Stimulated activated naive B cell treated with anti-CD40 and anti-IgM and Interleukin-4, amounts not matched to agents 10 μg/mL and 1 μg/mL and 100 μg/mL, for 72 hours (primary cell): Measurements from ENCODE around the gene CFAP299.
"Not testable (repeated sequence)": the region's sequence is repeated elsewhere in the genome, so short reads cannot be mapped to it uniquely, and the experiment has no call there.

Source experiments
- ATAC-seq, 2 donors: fragments of 150-1000 bp; cut with Tn5 transposase; replicated peaks; 2 replicates each; pipeline ENCODE4 v1.10.0; 2021; ENCODE audit warnings: moderate library complexity in 1 of 2
- DNase-seq: peaks from one replicate; pipeline ENCODE4 v3.0.0; 2021
- H3K27ac Mint-ChIP-seq: one replicate; pipeline ENCODE4 v1.8.0; 2022; ENCODE audit warnings: mild to moderate bottlenecking, mixed read lengths
- H3K27me3 Mint-ChIP-seq, 2 donors: one replicate each; pipeline ENCODE4 v1.8.0; 2022; ENCODE audit warnings: mixed read lengths in 2 of 2
- H3K36me3 Mint-ChIP-seq, 2 donors: one replicate each; pipeline ENCODE4 v1.8.0; 2022; ENCODE audit warnings: mixed read lengths in 2 of 2, mild to moderate bottlenecking in 1 of 2
- H3K4me1 Mint-ChIP-seq, 2 donors: one replicate each; pipeline ENCODE4 v1.8.0; 2022; ENCODE audit warnings: mixed read lengths in 2 of 2, mild to moderate bottlenecking in 1 of 2
- H3K4me3 Mint-ChIP-seq, 2 donors: one replicate each; pipeline ENCODE4 v1.8.0; 2022; ENCODE audit warnings: mild to moderate bottlenecking in 2 of 2, mixed read lengths in 2 of 2, moderate library complexity in 1 of 2
- H3K9me3 Mint-ChIP-seq, 2 donors: one replicate each; pipeline ENCODE4 v1.8.0; 2022; ENCODE audit warnings: mixed read lengths in 2 of 2, mild to moderate bottlenecking in 1 of 2

CFAP299 gene

GRCh38 chr4:80613470-80613869, 277.9 kb downstream of the CFAP299 start:
- no peak for ATAC-seq
- DNase-seq: no peak
- H3K27ac Mint-ChIP-seq: no peak overlapping the region
- H3K36me3 Mint-ChIP-seq: peaks cover 0 to 2% of the 10 kb centered on the region in 2 donors
- H3K4me3 Mint-ChIP-seq: no peak overlapping the region
- H3K9me3 Mint-ChIP-seq: peaks cover 0 to 2% of the 10 kb centered on the region in 2 donors
- H3K27me3 Mint-ChIP-seq: no peaks in the 10 kb centered on the region
- peaks cover 17 to 25% of the 10 kb centered on the region in 2 donors for H3K4me1 Mint-ChIP-seq

DNA sequence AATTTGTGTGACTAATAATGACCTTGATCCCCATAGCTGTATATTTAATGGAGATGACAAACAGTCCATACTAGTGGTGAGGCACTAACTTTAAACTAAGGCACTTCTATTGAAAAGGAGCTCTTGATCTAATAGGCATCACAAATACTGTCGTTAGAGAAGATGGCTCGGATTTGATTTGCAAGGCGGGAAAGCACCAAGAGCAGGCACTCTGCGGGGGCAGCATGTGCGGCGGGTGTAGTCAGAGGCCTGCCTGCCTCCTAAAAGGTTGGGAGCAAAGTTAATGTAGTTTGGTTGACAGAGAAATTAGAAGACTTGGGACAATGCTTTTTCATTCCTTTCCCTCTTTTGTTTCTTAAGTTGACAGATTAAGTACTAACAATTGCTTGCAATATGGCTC, 278.8 kb downstream of the CFAP299 start:
- no peak overlapping the region for H3K27ac Mint-ChIP-seq

GRCh38 chr4:80615099-80615498, 279.6 kb downstream of the CFAP299 start:
- ATAC-seq: no peak
- Mint-ChIP-seq H3K27ac (no peak overlapping the region), H3K36me3 (peaks cover 0 to 2% of the 10 kb centered on the region in 2 donors), H3K27me3 (no peaks in the 10 kb centered on the region), H3K4me1 (peaks cover 15 to 23% of the 10 kb centered on the region in 2 donors), H3K9me3 (peaks cover 0 to 2% of the 10 kb centered on the region in 2 donors), H3K4me3 (no peak overlapping the region)
- DNase-seq: no peak

More for the DNA sequence above, 278.8 kb downstream of the CFAP299 start:
- DNase-seq: no peak
- Mint-ChIP-seq H3K9me3 (peaks cover 0 to 2% of the 10 kb centered on the region in 2 donors), H3K27me3 (no peaks in the 10 kb centered on the region), H3K4me1 (peaks cover 16 to 25% of the 10 kb centered on the region in 2 donors), H3K36me3 (peaks cover 0 to 2% of the 10 kb centered on the region in 2 donors), H3K4me3 (no peak overlapping the region)
- no peak for ATAC-seq

- no peak for ATAC-seq
- no peak overlapping the region for H3K27ac Mint-ChIP-seq
- H3K4me1 Mint-ChIP-seq: peaks cover 0 to 4% of the 10 kb centered on the region in 2 donors
- DNase-seq: no peak
- H3K4me3 Mint-ChIP-seq: no peak overlapping the region
- H3K36me3 Mint-ChIP-seq: peaks cover 2 to 10% of the 10 kb centered on the region in 2 donors
- peaks cover 0 to 9% of the 10 kb centered on the region in 2 donors for H3K27me3 Mint-ChIP-seq
- peaks cover 11 to 13% of the 10 kb centered on the region in 2 donors for H3K9me3 Mint-ChIP-seq
These were observed 283.6 kb downstream of the CFAP299 start for GRCh38 chr4:80619070-80619674.

DNA sequence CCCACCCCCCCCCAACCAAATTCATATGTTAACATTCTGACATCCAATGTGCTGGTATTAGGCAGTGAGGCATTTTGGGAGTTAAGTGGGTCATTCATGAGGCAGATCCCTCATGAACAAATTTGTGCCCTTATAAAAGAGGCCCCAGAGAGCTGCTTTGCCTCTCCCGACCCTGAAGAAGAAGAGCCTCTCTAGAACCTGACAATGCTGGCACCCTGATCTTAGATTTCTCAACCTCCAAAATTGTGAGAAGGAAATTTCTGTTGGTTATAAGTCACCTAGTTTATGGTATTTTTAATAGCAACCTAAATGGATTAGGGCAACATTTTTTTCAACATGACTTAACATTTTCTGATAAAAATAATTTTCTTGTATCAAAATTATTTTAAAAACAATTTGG, 296.3 kb downstream of the CFAP299 start:
- Mint-ChIP-seq H3K27me3 (no peaks in the 10 kb centered on the region), H3K27ac (no peak overlapping the region), H3K4me1 (no peaks in the 10 kb centered on the region), H3K9me3 (peaks cover 4 to 7% of the 10 kb centered on the region in 2 donors), H3K36me3 (no peaks in the 10 kb centered on the region), H3K4me3 (no peak overlapping the region)
- ATAC-seq (no peak), DNase-seq (no peak)

GRCh38 chr4:80637190-80637589, 301.7 kb downstream of the CFAP299 start:
- ATAC-seq: no peak
- no peak for DNase-seq
- Mint-ChIP-seq H3K4me1 (no peaks in the 10 kb centered on the region), H3K36me3 (no peaks in the 10 kb centered on the region), H3K27me3 (no peaks in the 10 kb centered on the region), H3K27ac (no peak overlapping the region), H3K9me3 (no peaks in the 10 kb centered on the region), H3K4me3 (no peak overlapping the region)

DNA sequence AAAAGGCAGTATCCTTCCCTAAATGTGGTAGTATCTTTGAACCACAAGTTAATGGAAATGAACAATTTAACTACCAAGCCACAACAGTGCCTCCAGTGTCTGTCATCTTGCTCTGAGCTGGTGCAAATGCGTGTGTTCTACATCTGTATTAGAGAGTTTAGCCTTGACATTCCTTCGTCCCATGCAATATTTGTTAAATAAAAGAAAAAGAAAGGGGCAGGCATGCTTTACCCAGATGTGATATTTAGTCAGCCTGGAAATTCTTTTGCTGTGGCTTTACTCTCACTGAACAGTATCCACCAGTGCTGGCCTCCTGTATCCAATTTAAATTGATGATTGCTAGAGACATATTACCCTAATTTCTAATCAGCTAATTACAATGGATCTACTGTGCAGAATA, 310.5 kb downstream of the CFAP299 start:
- Mint-ChIP-seq H3K36me3 (no peaks in the 10 kb centered on the region), H3K27me3 (peaks cover 0 to 5% of the 10 kb centered on the region in 2 donors), H3K4me1 (peaks cover 0 to under 1% of the 10 kb centered on the region in 2 donors), H3K9me3 (no peaks in the 10 kb centered on the region), H3K4me3 (no peak overlapping the region), H3K27ac (no peak overlapping the region)
- DNase-seq (no peak), ATAC-seq (no peak)

DNA sequence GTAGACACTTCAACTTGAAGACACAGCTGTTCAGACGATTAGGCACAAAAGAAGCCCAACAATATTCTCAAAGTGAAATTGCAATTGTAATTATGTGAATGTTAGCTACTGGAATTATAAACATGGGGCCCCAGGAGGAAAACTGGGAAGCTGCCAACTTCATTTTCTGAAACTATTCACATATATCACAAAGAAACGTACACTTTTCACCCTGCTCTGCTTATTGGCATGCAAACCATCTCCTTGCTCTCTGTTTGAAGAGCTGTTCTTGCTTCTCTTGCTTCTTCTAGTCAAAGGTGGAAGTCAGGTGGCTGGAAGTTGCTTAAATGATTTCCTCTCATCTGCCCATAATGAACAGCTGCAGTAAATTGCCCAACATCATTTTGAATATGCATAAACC, 320.1 kb downstream of the CFAP299 start:
- H3K36me3 Mint-ChIP-seq: no peaks in the 10 kb centered on the region
- no peak overlapping the region for H3K4me3 Mint-ChIP-seq
- H3K9me3 Mint-ChIP-seq: peaks cover 0 to 2% of the 10 kb centered on the region in 2 donors
- DNase-seq (no peak), ATAC-seq (no peak)
- peaks cover 0 to 3% of the 10 kb centered on the region in 2 donors for H3K4me1 Mint-ChIP-seq
- peaks cover 0 to 17% of the 10 kb centered on the region in 2 donors for H3K27me3 Mint-ChIP-seq
- no peak overlapping the region for H3K27ac Mint-ChIP-seq

DNA sequence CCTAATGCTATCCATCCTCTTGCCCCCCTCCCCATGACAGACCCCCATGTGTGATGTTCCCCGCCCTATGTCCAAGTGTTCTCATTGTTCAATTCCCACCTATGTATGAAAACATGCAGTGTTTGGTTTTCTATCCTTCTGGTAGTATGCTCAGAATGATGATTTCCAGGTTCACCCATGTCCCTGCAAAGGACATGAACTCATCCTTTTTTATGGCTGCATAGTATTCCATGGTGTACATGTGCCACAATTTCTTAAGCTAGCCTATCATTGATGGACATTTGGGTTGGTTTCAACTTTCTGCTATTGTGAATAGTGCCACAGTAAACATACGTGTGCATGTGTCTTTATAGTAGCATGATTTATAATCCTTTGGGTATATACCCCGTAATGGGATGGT, 334.6 kb downstream of the CFAP299 start:
- not testable (repeated sequence) for H3K9me3 Mint-ChIP-seq, H3K27ac Mint-ChIP-seq, H3K4me3 Mint-ChIP-seq, H3K4me1 Mint-ChIP-seq, H3K36me3 Mint-ChIP-seq, DNase-seq, ATAC-seq
- peaks cover 9 to 11% of the 10 kb centered on the region in 2 donors for H3K27me3 Mint-ChIP-seq

- Mint-ChIP-seq H3K27ac (no peak overlapping the region), H3K9me3 (no peaks in the 10 kb centered on the region), H3K27me3 (peaks cover 7 to 13% of the 10 kb centered on the region in 2 donors), H3K36me3 (no peaks in the 10 kb centered on the region), H3K4me1 (peaks cover 2 to 5% of the 10 kb centered on the region in 2 donors), H3K4me3 (no peak overlapping the region)
- ATAC-seq (no peak), DNase-seq (no peak)
These were observed 342.9 kb downstream of the CFAP299 start for GRCh38 chr4:80678413-80678812.

DNA sequence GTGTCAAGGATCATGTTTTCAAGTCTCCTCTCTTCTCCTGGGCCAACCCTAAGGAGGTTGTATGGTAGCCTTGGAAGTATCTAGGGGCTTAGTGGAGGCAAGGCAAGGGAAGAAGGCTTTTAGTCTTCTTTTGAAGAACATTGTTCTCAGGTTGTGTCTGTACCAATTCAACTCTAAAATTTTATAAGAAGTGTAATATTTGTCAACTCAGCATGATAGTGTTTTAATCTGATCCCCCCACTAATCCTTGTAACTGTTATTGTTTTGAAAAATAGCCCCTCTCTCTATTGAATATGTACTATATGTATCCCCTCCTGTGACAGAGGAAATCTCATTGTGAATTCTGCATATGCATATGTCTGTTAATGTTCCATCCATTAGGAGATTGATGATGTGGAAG, 345.4 kb downstream of the CFAP299 start:
- H3K4me3 Mint-ChIP-seq: no peak overlapping the region
- ATAC-seq (no peak), DNase-seq (no peak)
- H3K4me1 Mint-ChIP-seq: peaks cover 5 to 12% of the 10 kb centered on the region in 2 donors
- H3K27ac Mint-ChIP-seq: no peak overlapping the region
- H3K9me3 Mint-ChIP-seq: no peaks in the 10 kb centered on the region
- H3K36me3 Mint-ChIP-seq: no peaks in the 10 kb centered on the region
- H3K27me3 Mint-ChIP-seq: peaks cover 6 to 9% of the 10 kb centered on the region in 2 donors

DNA sequence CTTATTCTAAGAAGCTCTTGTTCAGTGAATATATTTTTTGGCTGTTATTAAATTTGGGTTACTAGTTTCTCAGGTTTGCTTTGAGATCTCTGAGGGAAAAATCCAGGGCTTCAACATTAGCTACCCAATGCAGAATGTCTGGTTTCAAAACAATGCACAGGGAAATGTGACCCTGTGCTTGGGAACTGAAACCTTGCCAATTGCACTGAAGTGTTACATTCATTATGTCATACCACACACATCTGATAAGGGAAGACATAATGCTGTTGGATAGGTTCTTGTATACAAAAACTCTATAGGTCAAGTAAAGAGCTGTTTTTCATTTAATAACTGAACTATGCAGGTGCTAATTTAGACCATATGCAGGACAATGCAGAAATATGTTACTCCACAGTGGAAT, 349.7 kb downstream of the CFAP299 start:
- DNase-seq (no peak), ATAC-seq (peak in 1 of 2 donors; percentile 60)
- H3K27me3 Mint-ChIP-seq: peaks cover 7 to 8% of the 10 kb centered on the region in 2 donors
- no peak overlapping the region for H3K4me3 Mint-ChIP-seq
- no peaks in the 10 kb centered on the region for H3K36me3 Mint-ChIP-seq
- H3K9me3 Mint-ChIP-seq: peaks cover 0 to 1% of the 10 kb centered on the region in 2 donors
- H3K4me1 Mint-ChIP-seq: peaks cover 3 to 6% of the 10 kb centered on the region in 2 donors
- H3K27ac Mint-ChIP-seq: no peak overlapping the region

GRCh38 chr4:80687736-80688135, 352.2 kb downstream of the CFAP299 start:
- not testable (repeated sequence) for H3K4me3 Mint-ChIP-seq, H3K36me3 Mint-ChIP-seq, DNase-seq, H3K4me1 Mint-ChIP-seq, ATAC-seq, H3K27me3 Mint-ChIP-seq, H3K27ac Mint-ChIP-seq, H3K9me3 Mint-ChIP-seq

GRCh38 chr4:80694171-80694570, 358.6 kb downstream of the CFAP299 start:
- H3K4me1 Mint-ChIP-seq: no peaks in the 10 kb centered on the region
- peaks cover 0 to 2% of the 10 kb centered on the region in 2 donors for H3K9me3 Mint-ChIP-seq
- no peak overlapping the region for H3K27ac Mint-ChIP-seq
- ATAC-seq (no peak), DNase-seq (no peak)
- H3K4me3 Mint-ChIP-seq: no peak overlapping the region
- no peaks in the 10 kb centered on the region for H3K36me3 Mint-ChIP-seq
- no peaks in the 10 kb centered on the region for H3K27me3 Mint-ChIP-seq

- Mint-ChIP-seq H3K4me1 (no peaks in the 10 kb centered on the region), H3K36me3 (no peaks in the 10 kb centered on the region), H3K9me3 (no peaks in the 10 kb centered on the region), H3K27me3 (peaks cover 0 to 3% of the 10 kb centered on the region in 2 donors), H3K4me3 (no peak overlapping the region), H3K27ac (no peak overlapping the region)
- no peak for DNase-seq
- no peak for ATAC-seq
These were observed 369.8 kb downstream of the CFAP299 start for GRCh38 chr4:80705311-80705710.
